ENCODE results near the gene GATA2. TPM values are rescaled to one million over a fixed set of nuclear protein-coding genes. Genes with fewer than 3 reads are reported as not detected.

The GATA2 gene
- total and polyA plus RNA-seq, 2 experiments from 2014 or later = 0.52 to 0.83 TPM

DNA sequence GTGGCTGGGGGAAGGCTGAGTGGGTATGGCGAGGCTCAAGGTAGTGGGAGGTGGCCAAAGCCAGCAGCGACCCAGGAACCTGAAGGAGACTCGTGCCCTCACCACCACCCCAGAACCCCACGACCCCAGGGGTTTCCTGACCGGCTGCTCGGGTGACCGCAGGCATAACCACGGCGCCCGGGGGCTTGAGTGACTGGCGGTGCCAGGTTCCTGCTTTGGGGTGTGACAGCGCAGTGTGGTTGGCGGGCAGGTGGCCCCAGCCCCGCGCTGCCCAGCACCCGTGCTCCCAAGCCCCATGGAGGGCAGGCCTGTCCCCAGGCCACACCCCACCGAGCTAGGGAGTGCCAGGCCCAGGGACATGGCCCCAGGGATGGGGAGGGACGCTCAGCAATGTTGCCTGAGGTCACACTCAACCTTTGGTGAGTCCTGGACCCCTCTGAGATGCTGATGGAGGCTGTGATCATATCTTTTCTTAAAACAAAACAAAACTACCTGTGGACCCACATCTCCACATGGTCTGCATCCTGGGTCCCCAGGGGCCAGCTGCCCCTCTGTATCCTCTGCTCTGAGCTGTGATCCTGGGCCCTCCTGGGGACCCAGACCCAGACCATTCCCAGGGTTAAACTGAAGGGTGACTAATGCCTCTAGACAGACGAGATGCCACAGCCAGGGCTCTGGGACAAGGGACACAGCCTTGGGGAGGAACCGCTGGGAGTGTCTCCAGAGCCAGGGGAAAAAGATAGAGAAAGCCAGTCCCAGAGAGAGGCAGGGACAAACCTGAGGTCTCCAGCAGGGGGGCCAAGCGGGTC is 39.3 kb downstream of the GATA2 start:
- H3K36me3 Mint-ChIP-seq (ENCODE audit: low read depth) = no peaks in the 10 kb centered on the region; the same call in 2 of the 3 replicates
- Histone ChIP-seq H3K27ac (ENCODE audit: low read depth) (no peak overlapping the region), H3K36me3 (ENCODE audit: insufficient read depth) (no peaks in the 10 kb centered on the region), H3K9me2 (ENCODE audit: insufficient read depth) (no peaks in the 10 kb centered on the region), H3K4me3 (no peak overlapping the region), H3K4me1 (ENCODE audit: insufficient read depth) (no peaks in the 10 kb centered on the region), H3F3A (replicated peaks; ENCODE audit: low read depth) (no peaks in the 10 kb centered on the region), H3K27me3 (ENCODE audit: insufficient read depth) (no peaks in the 10 kb centered on the region; the same call in 1 of the 2 replicates), H3K4me2 (no peak overlapping the region), H2AFZ (no peak overlapping the region), H4K20me1 (replicated peaks; ENCODE audit: insufficient read depth) (no peaks in the 10 kb centered on the region), H3K79me2 (replicated peaks; ENCODE audit: insufficient read depth) (no peaks in the 10 kb centered on the region)
- peaks cover 17% of the 10 kb centered on the region for H3K27me3 Mint-ChIP-seq (ENCODE audit: insufficient read depth, low read depth, poor library complexity)
- ATAC-seq (no peak), DNase-seq (ENCODE audit: low spot score) (no peak)
- TF ChIP-seq EZH2 (IDR thresholded peaks at IDR 0.05; ENCODE audit: low read depth, unreplicated experiment) = no peak
- TF ChIP-seq POLR2AphosphoS5 (IDR thresholded peaks at IDR 0.05; ENCODE audit: low read depth) = no peak
- TF ChIP-seq STAT1 (IDR thresholded peaks at IDR 0.05; ENCODE audit: unreplicated experiment) = no peak
- TF ChIP-seq, protein P1, sequence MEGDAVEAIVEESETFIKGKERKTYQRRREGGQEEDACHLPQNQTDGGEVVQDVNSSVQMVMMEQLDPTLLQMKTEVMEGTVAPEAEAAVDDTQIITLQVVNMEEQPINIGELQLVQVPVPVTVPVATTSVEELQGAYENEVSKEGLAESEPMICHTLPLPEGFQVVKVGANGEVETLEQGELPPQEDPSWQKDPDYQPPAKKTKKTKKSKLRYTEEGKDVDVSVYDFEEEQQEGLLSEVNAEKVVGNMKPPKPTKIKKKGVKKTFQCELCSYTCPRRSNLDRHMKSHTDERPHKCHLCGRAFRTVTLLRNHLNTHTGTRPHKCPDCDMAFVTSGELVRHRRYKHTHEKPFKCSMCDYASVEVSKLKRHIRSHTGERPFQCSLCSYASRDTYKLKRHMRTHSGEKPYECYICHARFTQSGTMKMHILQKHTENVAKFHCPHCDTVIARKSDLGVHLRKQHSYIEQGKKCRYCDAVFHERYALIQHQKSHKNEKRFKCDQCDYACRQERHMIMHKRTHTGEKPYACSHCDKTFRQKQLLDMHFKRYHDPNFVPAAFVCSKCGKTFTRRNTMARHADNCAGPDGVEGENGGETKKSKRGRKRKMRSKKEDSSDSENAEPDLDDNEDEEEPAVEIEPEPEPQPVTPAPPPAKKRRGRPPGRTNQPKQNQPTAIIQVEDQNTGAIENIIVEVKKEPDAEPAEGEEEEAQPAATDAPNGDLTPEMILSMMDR (conservative IDR thresholded peaks at IDR 0.05; ENCODE audit: low read depth in 2 of 2) = no peak
- TF ChIP-seq NANOG (IDR thresholded peaks at IDR 0.05; ENCODE audit: borderline replicate concordance) = no peak
- TF ChIP-seq, protein P2, sequence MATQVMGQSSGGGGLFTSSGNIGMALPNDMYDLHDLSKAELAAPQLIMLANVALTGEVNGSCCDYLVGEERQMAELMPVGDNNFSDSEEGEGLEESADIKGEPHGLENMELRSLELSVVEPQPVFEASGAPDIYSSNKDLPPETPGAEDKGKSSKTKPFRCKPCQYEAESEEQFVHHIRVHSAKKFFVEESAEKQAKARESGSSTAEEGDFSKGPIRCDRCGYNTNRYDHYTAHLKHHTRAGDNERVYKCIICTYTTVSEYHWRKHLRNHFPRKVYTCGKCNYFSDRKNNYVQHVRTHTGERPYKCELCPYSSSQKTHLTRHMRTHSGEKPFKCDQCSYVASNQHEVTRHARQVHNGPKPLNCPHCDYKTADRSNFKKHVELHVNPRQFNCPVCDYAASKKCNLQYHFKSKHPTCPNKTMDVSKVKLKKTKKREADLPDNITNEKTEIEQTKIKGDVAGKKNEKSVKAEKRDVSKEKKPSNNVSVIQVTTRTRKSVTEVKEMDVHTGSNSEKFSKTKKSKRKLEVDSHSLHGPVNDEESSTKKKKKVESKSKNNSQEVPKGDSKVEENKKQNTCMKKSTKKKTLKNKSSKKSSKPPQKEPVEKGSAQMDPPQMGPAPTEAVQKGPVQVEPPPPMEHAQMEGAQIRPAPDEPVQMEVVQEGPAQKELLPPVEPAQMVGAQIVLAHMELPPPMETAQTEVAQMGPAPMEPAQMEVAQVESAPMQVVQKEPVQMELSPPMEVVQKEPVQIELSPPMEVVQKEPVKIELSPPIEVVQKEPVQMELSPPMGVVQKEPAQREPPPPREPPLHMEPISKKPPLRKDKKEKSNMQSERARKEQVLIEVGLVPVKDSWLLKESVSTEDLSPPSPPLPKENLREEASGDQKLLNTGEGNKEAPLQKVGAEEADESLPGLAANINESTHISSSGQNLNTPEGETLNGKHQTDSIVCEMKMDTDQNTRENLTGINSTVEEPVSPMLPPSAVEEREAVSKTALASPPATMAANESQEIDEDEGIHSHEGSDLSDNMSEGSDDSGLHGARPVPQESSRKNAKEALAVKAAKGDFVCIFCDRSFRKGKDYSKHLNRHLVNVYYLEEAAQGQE (IDR thresholded peaks at IDR 0.05; ENCODE audit: unreplicated experiment) = no peak
- peaks cover 2% of the 10 kb centered on the region; the same call in 1 of the 3 replicates for H3K4me1 Mint-ChIP-seq
- no peak overlapping the region for H3K4me3 Mint-ChIP-seq
- no peaks in the 10 kb centered on the region for H3K9me3 Mint-ChIP-seq
- no peak overlapping the region for H3K27ac Mint-ChIP-seq

DNA sequence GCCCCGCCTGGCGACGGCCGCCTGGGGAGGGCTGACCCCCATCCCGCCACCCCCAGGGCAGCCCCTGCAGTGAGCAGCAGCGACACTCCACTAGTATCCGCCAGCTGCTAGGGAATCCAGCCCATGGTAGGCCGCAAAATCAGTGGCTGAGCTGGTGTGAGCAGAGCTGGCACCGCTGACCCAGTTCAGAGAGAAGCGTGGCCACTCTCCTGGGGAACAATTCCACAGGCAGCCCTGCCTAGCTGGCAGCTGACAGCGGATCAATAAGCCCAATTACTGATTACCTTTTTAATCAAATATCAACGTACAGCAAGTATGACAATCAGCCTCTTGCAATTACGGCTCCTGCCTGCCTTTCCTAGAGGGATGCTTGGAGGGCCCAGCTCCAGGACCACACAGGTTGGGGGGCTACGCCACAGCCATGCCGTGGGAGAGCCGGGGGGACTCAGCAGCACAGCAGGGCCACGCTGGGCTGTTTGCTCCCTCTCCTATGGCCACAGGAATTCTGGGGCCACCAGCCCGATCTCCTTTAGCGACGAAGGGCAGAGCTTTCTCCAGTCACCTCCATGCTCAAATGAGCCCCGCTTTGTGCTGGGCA is 40.2 kb downstream of the GATA2 start:
- ATAC-seq (no peak), DNase-seq (ENCODE audit: low spot score) (no peak)
- H4K20me1 ChIP-seq (replicated peaks; ENCODE audit: insufficient read depth) = no peaks in the 10 kb centered on the region
- H3K4me1 Mint-ChIP-seq = peaks cover 6% of the 10 kb centered on the region; the same call in 1 of the 3 replicates
- no peak overlapping the region for H3K4me2 ChIP-seq
- H3K27me3 ChIP-seq (ENCODE audit: insufficient read depth) = no peaks in the 10 kb centered on the region; the same call in 1 of the 2 replicates
- no peak overlapping the region for H3K27ac Mint-ChIP-seq
- H2AFZ ChIP-seq = no peak overlapping the region
- no peak overlapping the region for H3K27ac ChIP-seq (ENCODE audit: low read depth)
- no peaks in the 10 kb centered on the region; the same call in 2 of the 3 replicates for H3K36me3 Mint-ChIP-seq (ENCODE audit: low read depth)
- H3K27me3 Mint-ChIP-seq (ENCODE audit: insufficient read depth, low read depth, poor library complexity) = peaks cover 11% of the 10 kb centered on the region
- no peaks in the 10 kb centered on the region for H3K9me2 ChIP-seq (ENCODE audit: insufficient read depth)
- H3K9me3 Mint-ChIP-seq = no peaks in the 10 kb centered on the region
- H3K4me3 ChIP-seq = no peak overlapping the region
- H3K4me3 Mint-ChIP-seq = no peak overlapping the region
- H3K36me3 ChIP-seq (ENCODE audit: insufficient read depth) = no peaks in the 10 kb centered on the region
- no peaks in the 10 kb centered on the region for H3K4me1 ChIP-seq (ENCODE audit: insufficient read depth)
- no peaks in the 10 kb centered on the region for H3K79me2 ChIP-seq (replicated peaks; ENCODE audit: insufficient read depth)
- no peaks in the 10 kb centered on the region for H3F3A ChIP-seq (replicated peaks; ENCODE audit: low read depth)
- TF ChIP-seq CREB1 (CRISPR knock-in tag; IDR thresholded peaks at IDR 0.05; ENCODE audit: low read depth) (no peak), ZNF331 (CRISPR knock-in tag; IDR thresholded peaks at IDR 0.05; ENCODE audit: low read depth) (no peak), STAT1 (IDR thresholded peaks at IDR 0.05; ENCODE audit: unreplicated experiment) (no peak)
- TF ChIP-seq, protein P2 (IDR thresholded peaks at IDR 0.05; ENCODE audit: unreplicated experiment) = no peak

Measured in GM23338 (cell line).